Upper lobe of right lung (tissue), 1 donor: Measurements from ENCODE around the gene IL23R. TPM values are rescaled to one million over a fixed set of nuclear protein-coding genes. Genes with fewer than 3 reads are reported as not detected.

ENCODE experiments used
- ATAC-seq: fragments of 200-7000 bp; cut with Tn5 transposase; one replicate; pipeline ENCODE4 v1.9.1; 2020; ENCODE audit warnings: mild to moderate bottlenecking, moderate library complexity
- DNase-seq: peaks from one replicate; pipeline ENCODE4 v3.0.0-alpha.2; 2020
- H3K27ac ChIP-seq: fragments of 200-600 bp; one replicate; pipeline ENCODE4 v1.8.0; 2022
- H3K27me3 ChIP-seq: fragments of 200-600 bp; one replicate; pipeline ENCODE4 v1.8.0; 2022; ENCODE audit warnings: mild to moderate bottlenecking
- H3K36me3 ChIP-seq: fragments of 200-600 bp; one replicate; pipeline ENCODE4 v1.8.0; 2022
- H3K4me1 ChIP-seq: fragments of 200-600 bp; one replicate; pipeline ENCODE4 v1.8.0; 2022
- H3K4me3 ChIP-seq: fragments of 200-600 bp; one replicate; pipeline ENCODE4 v1.8.0; 2022; ENCODE audit warnings: mild to moderate bottlenecking
- H3K9me3 ChIP-seq: fragments of 200-600 bp; one replicate; pipeline ENCODE4 v1.8.0; 2022
- CTCF ChIP-seq: fragments of 200-600 bp; IDR thresholded peaks from one replicate; pipeline ENCODE4 v1.8.0; 2022; ENCODE audit warnings: antibody characterized with exemption
- intact Hi-C: fragments of 100-400 bp; cut with DNase I; formaldehyde crosslinking; loops from one replicate; pipeline ENCODE4 v1.11.0; 2022
- total RNA-seq: library from RNA; stranded (reverse); fragmentation: NEBNext Ultra II Directional; extraction: Animal tissue kit (Norgen Biotek cat#: 25700); gene quantifications from one replicate; pipeline ENCODE4 v1.2.1, GENCODE V29; 2021
- donor health status: DM: no; HTN: yes; CAD: no; lungs with severe emphysema.

The IL23R gene
- total RNA-seq, 1 donor from 2014 or later: 0.20 TPM

GRCh38 chr1:67228791-67229190 lies 62.5 kb downstream of the IL23R start:
- no peak for DNase-seq
- Histone ChIP-seq H3K27me3 (no peaks in the 10 kb centered on the region), H3K4me1 (no peaks in the 10 kb centered on the region), H3K36me3 (no peaks in the 10 kb centered on the region), H3K27ac (no peak overlapping the region), H3K4me3 (no peak overlapping the region), H3K9me3 (no peaks in the 10 kb centered on the region)
- intact Hi-C loops: no loop called here
- ATAC-seq: no peak
- TF ChIP-seq CTCF: no peak

- no peak for DNase-seq
- no peaks in the 10 kb centered on the region for H3K36me3 ChIP-seq
- no peak overlapping the region for H3K4me3 ChIP-seq
- H3K9me3 ChIP-seq: no peaks in the 10 kb centered on the region
- intact Hi-C loops: no loop called here
- no peaks in the 10 kb centered on the region for H3K4me1 ChIP-seq
- TF ChIP-seq CTCF: no peak
- H3K27me3 ChIP-seq: no peaks in the 10 kb centered on the region
- H3K27ac ChIP-seq: no peak overlapping the region
- ATAC-seq: no peak
Measured at GRCh38 chr1:67230539-67230938, 64.3 kb downstream of the IL23R start.

- Histone ChIP-seq H3K4me3 (no peak overlapping the region), H3K27me3 (no peaks in the 10 kb centered on the region), H3K27ac (no peak overlapping the region), H3K9me3 (no peaks in the 10 kb centered on the region), H3K4me1 (no peaks in the 10 kb centered on the region), H3K36me3 (no peaks in the 10 kb centered on the region)
- no peak for DNase-seq
- no peak for TF ChIP-seq CTCF
- intact Hi-C loops: no loop called here
- ATAC-seq: no peak
Measured at GRCh38 chr1:67236277-67236676, 70.0 kb downstream of the IL23R start.

GRCh38 chr1:67239738-67240137 lies 73.5 kb downstream of the IL23R start:
- DNase-seq (no peak), ATAC-seq (no peak)
- no peaks in the 10 kb centered on the region for H3K4me1 ChIP-seq
- intact Hi-C loops: no loop called here
- no peak overlapping the region for H3K27ac ChIP-seq
- no peaks in the 10 kb centered on the region for H3K36me3 ChIP-seq
- no peaks in the 10 kb centered on the region for H3K9me3 ChIP-seq
- no peak for TF ChIP-seq CTCF
- no peaks in the 10 kb centered on the region for H3K27me3 ChIP-seq
- no peak overlapping the region for H3K4me3 ChIP-seq

- no peak for TF ChIP-seq CTCF
- Histone ChIP-seq H3K27me3 (no peaks in the 10 kb centered on the region), H3K4me3 (no peak overlapping the region), H3K27ac (no peak overlapping the region), H3K36me3 (no peaks in the 10 kb centered on the region), H3K4me1 (no peaks in the 10 kb centered on the region), H3K9me3 (no peaks in the 10 kb centered on the region)
- intact Hi-C loops: no loop called here
- no peak for DNase-seq
- no peak for ATAC-seq
Measured at GRCh38 chr1:67241200-67241746, 75.0 kb downstream of the IL23R start.

- TF ChIP-seq CTCF: no peak
- DNase-seq: no peak
- Histone ChIP-seq H3K27ac (no peak overlapping the region), H3K36me3 (no peaks in the 10 kb centered on the region), H3K4me3 (no peak overlapping the region), H3K27me3 (no peaks in the 10 kb centered on the region), H3K4me1 (no peaks in the 10 kb centered on the region), H3K9me3 (no peaks in the 10 kb centered on the region)
- intact Hi-C loops: no loop called here
- ATAC-seq: no peak
Measured at GRCh38 chr1:67242016-67242415, 75.8 kb downstream of the IL23R start.
